Ishikawa (cell line): ENCODE results near the gene BICC1.

Experiments used
- CEBPB ChIP-seq: IDR thresholded peaks from 2 replicates; pipeline ENCODE4 v1.6.1; 2012
- CREB1 ChIP-seq: IDR thresholded peaks from 2 replicates; pipeline ENCODE4 v1.6.1; 2012; ENCODE audit warnings: low read depth
- EGR1 ChIP-seq: IDR thresholded peaks from 2 replicates; pipeline ENCODE4 v1.6.1; 2012
- EP300 ChIP-seq: IDR thresholded peaks from 2 replicates; pipeline ENCODE4 v1.6.1; 2012; ENCODE audit warnings: borderline replicate concordance
- FOXM1 ChIP-seq: IDR thresholded peaks from 2 replicates; pipeline ENCODE4 v1.6.1; 2012; ENCODE audit warnings: low read depth, borderline replicate concordance
- MAX ChIP-seq: IDR thresholded peaks from 2 replicates; pipeline ENCODE4 v1.6.1; 2012
- NFIC ChIP-seq: IDR thresholded peaks from 2 replicates; pipeline ENCODE4 v1.6.1; 2012
- RAD21 ChIP-seq: IDR thresholded peaks from 2 replicates; pipeline ENCODE4 v1.6.1; 2012; ENCODE audit warnings: low read depth
- REST ChIP-seq: IDR thresholded peaks from 2 replicates; pipeline ENCODE4 v1.6.1; 2012; ENCODE audit warnings: low read depth, mild to moderate bottlenecking
- TAF1 ChIP-seq: IDR thresholded peaks from 2 replicates; pipeline ENCODE4 v1.6.1; 2012; ENCODE audit warnings: low read depth, mild to moderate bottlenecking
- TCF12 ChIP-seq: IDR thresholded peaks from 2 replicates; pipeline ENCODE4 v1.6.1; 2012; ENCODE audit warnings: low read depth
- TEAD4 ChIP-seq: IDR thresholded peaks from 2 replicates; pipeline ENCODE4 v1.6.1; 2012
- YY1 ChIP-seq: IDR thresholded peaks from 2 replicates; pipeline ENCODE4 v1.6.1; 2012; ENCODE audit warnings: low read depth
- ZBTB7A ChIP-seq: IDR thresholded peaks from 2 replicates; pipeline ENCODE4 v1.6.1; 2012; ENCODE audit warnings: low read depth
- TF ChIP-seq, protein P1 (sequence below): IDR thresholded peaks from 2 replicates; pipeline ENCODE4 v1.6.1; 2012

BICC1 gene

GRCh38 chr10:58797356-58797755 is 284.7 kb downstream of the BICC1 start:
- TF ChIP-seq CEBPB (no peak), FOXM1 (no peak), TAF1 (no peak), EGR1 (no peak), TCF12 (no peak), MAX (no peak), REST (no peak), NFIC (no peak), RAD21 (no peak)
- TF ChIP-seq, protein P1, sequence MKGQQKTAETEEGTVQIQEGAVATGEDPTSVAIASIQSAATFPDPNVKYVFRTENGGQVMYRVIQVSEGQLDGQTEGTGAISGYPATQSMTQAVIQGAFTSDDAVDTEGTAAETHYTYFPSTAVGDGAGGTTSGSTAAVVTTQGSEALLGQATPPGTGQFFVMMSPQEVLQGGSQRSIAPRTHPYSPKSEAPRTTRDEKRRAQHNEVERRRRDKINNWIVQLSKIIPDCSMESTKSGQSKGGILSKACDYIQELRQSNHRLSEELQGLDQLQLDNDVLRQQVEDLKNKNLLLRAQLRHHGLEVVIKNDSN, result no peak

- TF ChIP-seq FOXM1, result no peak
- no peak for TF ChIP-seq TAF1
- no peak for TF ChIP-seq REST
- no peak for TF ChIP-seq EP300
- TF ChIP-seq CEBPB, result no peak
- TF ChIP-seq YY1, result no peak
- TF ChIP-seq CREB1, result no peak
- no peak for TF ChIP-seq EGR1
- no peak for TF ChIP-seq TEAD4
- no peak for TF ChIP-seq RAD21
- no peak for TF ChIP-seq MAX
These were observed 289.4 kb downstream of the BICC1 start for GRCh38 chr10:58802047-58802446.

DNA sequence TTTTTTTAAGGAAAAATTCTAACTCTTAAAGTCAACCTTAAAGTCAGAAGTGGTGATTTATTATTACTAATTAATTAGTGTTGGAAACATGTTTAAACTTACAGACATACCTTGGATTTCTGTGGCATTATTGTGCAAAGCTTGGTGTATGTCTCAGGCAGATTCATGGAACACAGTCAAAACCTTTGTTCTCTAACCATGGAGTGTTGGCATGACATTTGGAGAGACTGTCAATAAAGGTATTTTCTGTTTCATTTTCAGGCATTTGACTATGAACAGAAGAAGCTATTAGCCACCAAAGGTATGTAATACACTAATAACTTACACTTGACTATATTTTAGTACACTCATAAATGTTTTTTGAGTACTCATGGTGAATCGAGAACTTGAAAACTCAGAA is 293.7 kb downstream of the BICC1 start:
- TF ChIP-seq TAF1 (no peak), NFIC (no peak), FOXM1 (no peak), MAX (no peak), RAD21 (no peak), TEAD4 (no peak), CEBPB (no peak), YY1 (no peak), CREB1 (no peak), REST (no peak), EGR1 (no peak), EP300 (no peak), TCF12 (no peak), ZBTB7A (no peak)
- TF ChIP-seq, protein P1, result no peak

- no peak for TF ChIP-seq REST
- no peak for TF ChIP-seq MAX
- no peak for TF ChIP-seq TEAD4
- TF ChIP-seq, protein P1, result no peak
- no peak for TF ChIP-seq TAF1
- no peak for TF ChIP-seq NFIC
These were observed 294.4 kb downstream of the BICC1 start for GRCh38 chr10:58806970-58807628.
